ENCODE data around the gene PLEKHS1.
"Not testable (repeated sequence)": the region's sequence is repeated elsewhere in the genome, so short reads cannot be mapped to it uniquely, and the experiment has no call there.

The PLEKHS1 gene

GRCh38 chr10:113801569-113801968 is 50.1 kb downstream of the PLEKHS1 start:
- no peak for DNase-seq (ENCODE audit: low read depth)

- DNase-seq (ENCODE audit: low read depth), result no peak
Observed at GRCh38 chr10:113802997-113803396, 51.5 kb downstream of the PLEKHS1 start.

- DNase-seq (ENCODE audit: low read depth), result no peak
Observed at GRCh38 chr10:113806503-113806902, 55.0 kb downstream of the PLEKHS1 start.

GRCh38 chr10:113808168-113808567 is 56.7 kb downstream of the PLEKHS1 start:
- no peak for DNase-seq (ENCODE audit: low read depth)

GRCh38 chr10:113814700-113815099 is 63.2 kb downstream of the PLEKHS1 start:
- DNase-seq (ENCODE audit: low read depth), result not testable (repeated sequence)

GRCh38 chr10:113819989-113820388 is 68.5 kb downstream of the PLEKHS1 start:
- DNase-seq (ENCODE audit: low read depth), result no peak

GRCh38 chr10:113820507-113820906 is 69.0 kb downstream of the PLEKHS1 start:
- DNase-seq (ENCODE audit: low read depth), result no peak

- DNase-seq (ENCODE audit: low read depth), result not testable (repeated sequence)
Observed at GRCh38 chr10:113821306-113821705, 69.8 kb downstream of the PLEKHS1 start.

- DNase-seq (ENCODE audit: low read depth), result no peak
Observed at GRCh38 chr10:113822174-113822573, 70.7 kb downstream of the PLEKHS1 start.

GRCh38 chr10:113823389-113823788 is 71.9 kb downstream of the PLEKHS1 start:
- no peak for DNase-seq (ENCODE audit: low read depth)

GRCh38 chr10:113825791-113826190 is 74.3 kb downstream of the PLEKHS1 start:
- DNase-seq (ENCODE audit: low read depth), result no peak

- DNase-seq (ENCODE audit: low read depth), result not testable (repeated sequence)
Observed at GRCh38 chr10:113828567-113828966, 77.1 kb downstream of the PLEKHS1 start.

Measured in stimulated activated CD4-positive, alpha-beta T cell treated with anti-CD3 and anti-CD28 coated beads, Interleukin-2, amount 100 ng/mL, for 4 hours (primary cell).